Esophagus squamous epithelium (tissue), 4 donors: Measurements from ENCODE around the gene LINGO4.

Experiments used
- POLR2A ChIP-seq, 4 donors: fragments of 450-650 bp; IDR thresholded peaks; one replicate each; pipeline ENCODE4 v1.6.1; 2017; ENCODE audit warnings: antibody characterized with exemption in 4 of 4, mild to moderate bottlenecking in 4 of 4, moderate library complexity in 3 of 4
- TF ChIP-seq, protein P1 (sequence below), 6 experiments: fragments of 450-650 bp in 4 of 6; fragments of 200-600 bp in 2 of 6; sonication (generic) in 2 of 6; IDR thresholded peaks; one replicate each; pipeline ENCODE4 v1.5.1; 2016 to 2019; ENCODE audit warnings: antibody characterized with exemption in 6 of 6, mild to moderate bottlenecking in 4 of 6, moderate library complexity in 4 of 6

DNA sequence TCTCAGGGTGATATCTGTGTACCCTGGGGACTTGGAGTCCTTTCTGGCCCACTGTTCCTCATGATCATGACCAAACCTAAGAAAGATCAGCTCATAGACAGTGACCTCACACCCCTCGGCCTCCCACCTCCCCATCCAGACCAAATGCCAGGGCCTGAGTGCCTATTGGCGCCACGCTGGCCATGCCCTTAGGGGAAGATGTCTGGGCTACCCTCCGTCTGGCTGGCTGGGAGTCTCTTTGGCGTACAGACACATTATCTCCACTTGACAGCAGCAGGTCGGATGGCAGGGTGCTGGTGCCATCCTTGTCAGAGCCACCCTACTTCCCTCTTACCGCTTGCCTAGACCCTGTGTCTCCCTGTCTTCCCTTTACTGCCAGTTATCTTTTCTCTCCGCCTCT lies 18.0 kb upstream of the LINGO4 start:
- no peak for TF ChIP-seq POLR2A (IDR thresholded peaks at IDR 0.05)
- TF ChIP-seq, protein P1, sequence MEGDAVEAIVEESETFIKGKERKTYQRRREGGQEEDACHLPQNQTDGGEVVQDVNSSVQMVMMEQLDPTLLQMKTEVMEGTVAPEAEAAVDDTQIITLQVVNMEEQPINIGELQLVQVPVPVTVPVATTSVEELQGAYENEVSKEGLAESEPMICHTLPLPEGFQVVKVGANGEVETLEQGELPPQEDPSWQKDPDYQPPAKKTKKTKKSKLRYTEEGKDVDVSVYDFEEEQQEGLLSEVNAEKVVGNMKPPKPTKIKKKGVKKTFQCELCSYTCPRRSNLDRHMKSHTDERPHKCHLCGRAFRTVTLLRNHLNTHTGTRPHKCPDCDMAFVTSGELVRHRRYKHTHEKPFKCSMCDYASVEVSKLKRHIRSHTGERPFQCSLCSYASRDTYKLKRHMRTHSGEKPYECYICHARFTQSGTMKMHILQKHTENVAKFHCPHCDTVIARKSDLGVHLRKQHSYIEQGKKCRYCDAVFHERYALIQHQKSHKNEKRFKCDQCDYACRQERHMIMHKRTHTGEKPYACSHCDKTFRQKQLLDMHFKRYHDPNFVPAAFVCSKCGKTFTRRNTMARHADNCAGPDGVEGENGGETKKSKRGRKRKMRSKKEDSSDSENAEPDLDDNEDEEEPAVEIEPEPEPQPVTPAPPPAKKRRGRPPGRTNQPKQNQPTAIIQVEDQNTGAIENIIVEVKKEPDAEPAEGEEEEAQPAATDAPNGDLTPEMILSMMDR (IDR thresholded peaks at IDR 0.05), result no peak
